GM19193 (cell line): ENCODE measurements around the gene DBET.
"Not testable (repeated sequence)": the region's sequence is repeated elsewhere in the genome, so short reads cannot be mapped to it uniquely, and the experiment has no call there.

Experiments used
- POLR2A ChIP-seq: IDR thresholded peaks from 4 replicates; pipeline ENCODE4 v1.6.1; 2011; ENCODE audit not compliant: insufficient read depth, insufficient read length; ENCODE audit errors: extremely low read depth

Gene DBET

DNA sequence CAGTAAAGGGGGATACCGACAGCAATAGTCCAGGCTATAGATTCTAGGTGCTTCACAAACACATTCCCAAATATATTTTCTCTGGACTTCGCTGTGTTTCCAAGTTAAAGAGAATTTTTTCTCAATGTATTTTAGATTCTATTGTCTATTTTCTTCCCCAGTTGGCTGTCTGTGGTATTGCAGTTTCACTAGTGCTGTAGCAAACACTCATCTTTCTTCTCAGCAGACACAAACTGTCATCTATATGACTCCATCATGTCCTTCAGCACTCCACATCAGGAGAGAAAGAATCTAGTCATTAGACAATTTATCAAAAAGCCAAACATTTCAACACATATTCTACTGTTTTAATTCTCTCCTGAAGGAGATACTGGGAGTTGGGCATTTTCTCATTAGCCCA is at the start of gene DBET:
DBET (plus strand) TSS at position 161 of the 400 bp plus-strand sequence.
- not testable (repeated sequence) for TF ChIP-seq POLR2A

- no peak for TF ChIP-seq POLR2A
These were observed 49.3 kb upstream of the DBET start for GRCh38 chr4:190014771-190015537.

GRCh38 chr4:190015538-190016368 is 48.5 kb upstream of the DBET start:
- no peak for TF ChIP-seq POLR2A

- no peak for TF ChIP-seq POLR2A
These were observed 47.7 kb upstream of the DBET start for GRCh38 chr4:190016369-190017289.

DNA sequence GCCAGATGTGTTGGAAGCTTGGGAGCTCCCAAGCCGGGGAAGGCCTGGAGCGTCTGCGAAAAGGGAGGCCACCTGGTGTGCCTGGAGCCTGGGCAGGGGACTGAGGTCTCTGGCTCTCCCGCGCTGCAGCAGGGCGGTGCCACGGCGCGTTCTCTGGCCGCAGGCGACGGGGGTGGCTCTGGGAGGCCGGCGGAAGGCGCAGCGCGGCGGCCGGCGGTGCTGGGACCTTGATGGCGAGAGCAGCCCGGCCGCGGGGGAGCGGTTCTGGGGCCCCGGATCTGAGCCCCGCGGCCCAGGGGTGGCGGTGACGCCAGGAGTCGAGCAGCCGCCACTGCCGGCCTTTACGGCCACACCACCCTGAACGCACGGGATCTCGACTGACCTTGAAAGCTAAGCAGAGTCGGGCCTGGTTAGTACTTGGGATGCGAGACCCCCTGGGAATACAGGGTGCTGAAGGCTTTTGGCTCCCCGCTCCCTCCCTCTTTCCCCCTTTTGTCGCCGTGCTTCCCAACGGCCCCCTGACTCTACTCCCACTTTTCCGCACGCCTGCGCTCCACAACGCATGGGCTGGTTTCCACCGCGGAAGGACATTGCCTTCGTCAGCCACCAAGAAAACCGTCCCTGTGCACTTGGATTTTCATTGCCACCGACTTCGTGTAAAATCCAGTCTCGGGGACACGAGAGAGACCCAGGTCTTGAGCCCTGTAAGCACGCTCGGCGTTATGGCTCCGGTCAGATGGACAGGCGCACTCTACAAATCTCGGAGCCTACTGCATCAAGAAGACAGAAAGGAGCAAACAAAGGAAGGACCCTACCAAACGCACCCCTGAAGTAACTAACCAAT is 46.7 kb upstream of the DBET start:
- TF ChIP-seq POLR2A: no peak

- TF ChIP-seq POLR2A: no peak
These were observed 45.9 kb upstream of the DBET start for GRCh38 chr4:190018201-190018920.

DNA sequence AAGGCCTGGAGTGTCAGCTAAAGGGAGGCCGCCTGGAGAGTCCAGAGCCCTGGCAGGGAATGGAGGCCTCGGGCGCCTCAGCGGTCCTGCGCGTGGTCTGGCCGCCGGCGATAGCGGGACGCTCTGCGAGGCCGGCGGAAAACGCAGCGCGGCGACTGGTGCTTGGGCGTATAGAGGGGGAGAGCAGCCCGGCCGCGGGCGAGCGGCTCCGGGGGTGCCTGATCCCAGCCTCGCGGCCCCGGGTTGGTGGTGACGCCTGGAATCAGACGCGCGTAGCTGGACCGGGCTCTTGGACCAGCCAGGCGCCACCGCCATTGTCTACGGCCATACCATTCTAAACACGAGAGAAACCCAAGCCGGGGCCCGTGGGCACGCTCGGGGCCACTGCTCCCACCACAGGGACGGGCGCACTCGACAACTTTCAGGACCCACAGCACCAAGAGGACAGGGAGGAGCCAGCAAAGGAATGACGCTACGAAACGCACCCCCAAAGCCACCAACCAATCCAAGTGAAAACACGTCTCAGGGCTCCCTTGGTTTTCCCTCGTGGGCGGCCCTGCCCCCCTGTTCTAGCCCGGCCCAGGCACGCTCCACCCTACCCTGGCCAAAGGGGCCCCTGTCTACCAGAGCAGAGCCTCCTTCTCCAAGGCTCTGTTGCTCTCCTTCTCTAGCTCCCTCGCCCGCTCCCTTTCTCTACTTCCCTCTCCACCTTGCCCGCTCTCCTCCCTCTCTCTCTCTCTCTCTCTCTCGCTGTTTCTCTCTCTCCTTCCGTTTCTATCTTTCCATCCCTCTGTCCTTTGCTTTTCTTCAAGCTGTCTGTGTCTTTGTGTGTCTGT is 45.1 kb upstream of the DBET start:
- TF ChIP-seq POLR2A: no peak

- TF ChIP-seq POLR2A: no peak
These were observed 43.2 kb upstream of the DBET start for GRCh38 chr4:190020790-190021717.

- not testable (repeated sequence) for TF ChIP-seq POLR2A
These were observed 37.1 kb upstream of the DBET start, which contains the start of gene FRG2 for GRCh38 chr4:190027156-190027555. FRG2 (minus strand) TSS chr4:190027256; CDS start chr4:190027204, 52 bp downstream.
